Loucy (cell line): ENCODE measurements around the gene SGMS1.

ENCODE experiments used
- H2AFZ ChIP-seq: fragments of 200-600 bp; sonication (generic); 2 replicates; pipeline ENCODE4 v1.6.0; 2016; ENCODE audit warnings: antibody characterized with exemption, mild to moderate bottlenecking, low read length, moderate library complexity
- H3F3A ChIP-seq: fragments of 200-600 bp; 2 replicates; pipeline ENCODE4 v1.6.0; 2016; ENCODE audit warnings: antibody characterized with exemption, low read depth, mild to moderate bottlenecking
- H3K27me3 ChIP-seq: fragments of 200-600 bp; sonication (generic); 2 replicates; pipeline ENCODE4 v1.6.1; 2014; ENCODE audit warnings: low read length, mild to moderate bottlenecking; ENCODE audit not compliant: insufficient read depth, poor library complexity, severe bottlenecking
- H3K36me3 ChIP-seq: fragments of 200-600 bp; sonication (generic); 2 replicates; pipeline ENCODE4 v1.6.1; 2016; ENCODE audit warnings: low read length; ENCODE audit not compliant: insufficient read depth
- H3K4me1 ChIP-seq: fragments of 200-600 bp; sonication (generic); 2 replicates; pipeline ENCODE4 v1.5.1; 2014; ENCODE audit warnings: low read length, mild to moderate bottlenecking; ENCODE audit not compliant: insufficient read depth, poor library complexity, severe bottlenecking
- H3K4me2 ChIP-seq: fragments of 200-600 bp; sonication (generic); 2 replicates; pipeline ENCODE4 v1.6.0; 2014; ENCODE audit warnings: antibody characterized with exemption, low read length, low read depth, mild to moderate bottlenecking; ENCODE audit not compliant: poor library complexity, severe bottlenecking
- H3K4me3 ChIP-seq: fragments of 200-600 bp; sonication (generic); 2 replicates; pipeline ENCODE4 v1.5.1; 2014; ENCODE audit warnings: low read length, mild to moderate bottlenecking, mixed read lengths; ENCODE audit not compliant: poor library complexity, severe bottlenecking
- H3K79me2 ChIP-seq: fragments of 200-600 bp; sonication (generic); 2 replicates; pipeline ENCODE4 v1.6.1; 2014; ENCODE audit warnings: low read length; ENCODE audit not compliant: insufficient read depth
- H3K9ac ChIP-seq: fragments of 200-600 bp; sonication (generic); 2 replicates; pipeline ENCODE4 v1.6.0; 2014; ENCODE audit warnings: mild to moderate bottlenecking, low read depth, low read length, moderate library complexity; ENCODE audit not compliant: poor library complexity, severe bottlenecking
- H3K9me2 ChIP-seq: fragments of 200-600 bp; sonication (generic); replicated peaks from 2 replicates; pipeline ENCODE4 v1.6.1; 2016; ENCODE audit warnings: low read depth, low read length, mixed read lengths
- H3K9me3 ChIP-seq: fragments of 200-600 bp; sonication (generic); 2 replicates; pipeline ENCODE4 v1.6.1; 2014; ENCODE audit warnings: mild to moderate bottlenecking, antibody characterized with exemption, low read length, low read depth; ENCODE audit not compliant: insufficient read depth
- H4K20me1 ChIP-seq: fragments of 200-600 bp; sonication (generic); 2 replicates; pipeline ENCODE4 v1.6.0; 2014; ENCODE audit warnings: antibody characterized with exemption, low read length, mild to moderate bottlenecking; ENCODE audit not compliant: insufficient read depth, poor library complexity, severe bottlenecking
- CTCF ChIP-seq: fragments of 200-600 bp; sonication (generic); conservative IDR thresholded peaks from 2 replicates; pipeline ENCODE4 v1.5.1; 2014; ENCODE audit warnings: mild to moderate bottlenecking, antibody characterized with exemption, low read length
- EZH2phosphoT487 ChIP-seq: fragments of 200-600 bp; IDR thresholded peaks from 2 replicates; pipeline ENCODE4 v1.6.1; 2018; ENCODE audit warnings: antibody characterized with exemption, mild to moderate bottlenecking, moderate library complexity, borderline replicate concordance

The SGMS1 gene

DNA sequence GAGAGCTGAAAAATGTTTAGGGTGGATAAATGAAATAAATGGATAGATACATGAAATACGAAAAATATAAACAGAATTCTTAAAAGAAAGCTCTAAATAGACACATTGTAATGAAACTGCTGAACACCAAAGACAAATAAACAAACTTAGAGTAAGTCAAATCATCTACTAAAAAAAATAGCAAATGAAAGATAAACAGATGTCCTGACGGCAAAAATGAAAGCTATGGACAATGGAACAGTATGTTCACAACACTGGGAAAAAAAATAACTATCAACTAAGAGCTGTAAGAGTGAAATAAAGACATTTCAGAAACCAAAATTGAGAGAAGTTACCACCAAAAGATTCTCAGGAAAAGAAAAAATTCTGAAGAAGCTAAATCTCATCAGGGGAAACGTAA lies 106.1 kb downstream of the SGMS1 start:
- Histone ChIP-seq H3K4me1 (peaks cover 8% of the 10 kb centered on the region), H3K36me3 (no peaks in the 10 kb centered on the region), H3F3A (no peaks in the 10 kb centered on the region), H2AFZ (no peak overlapping the region), H3K9ac (no peak overlapping the region), H4K20me1 (no peaks in the 10 kb centered on the region), H3K9me3 (no peaks in the 10 kb centered on the region), H3K79me2 (no peaks in the 10 kb centered on the region), H3K4me2 (no peak overlapping the region), H3K27me3 (no peaks in the 10 kb centered on the region), H3K9me2 (no peaks in the 10 kb centered on the region), H3K4me3 (no peak overlapping the region)
- TF ChIP-seq CTCF (no peak), EZH2phosphoT487 (no peak)

DNA sequence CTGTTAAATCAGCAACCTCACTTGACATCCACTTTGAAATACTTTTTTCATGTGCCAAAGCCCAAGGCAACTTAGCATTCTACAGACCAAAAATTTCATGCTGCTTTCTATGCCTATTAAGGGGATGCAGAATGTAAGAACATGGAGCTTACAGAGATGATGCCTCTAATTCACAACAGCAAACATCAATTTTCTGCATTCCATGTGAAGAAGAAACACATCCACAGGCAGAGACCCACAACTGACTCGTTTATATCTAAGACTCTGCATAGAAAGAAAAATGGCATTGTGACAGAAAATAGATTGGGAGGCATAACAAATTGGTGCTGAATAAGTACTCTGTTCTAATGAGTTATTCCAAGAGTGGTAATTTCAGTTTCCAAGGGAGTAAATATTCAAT lies 107.6 kb downstream of the SGMS1 start:
- Histone ChIP-seq H3K79me2 (no peaks in the 10 kb centered on the region), H3K9ac (no peak overlapping the region), H3K27me3 (no peaks in the 10 kb centered on the region), H3K9me2 (no peaks in the 10 kb centered on the region), H3K9me3 (no peaks in the 10 kb centered on the region), H4K20me1 (no peaks in the 10 kb centered on the region), H3K4me3 (no peak overlapping the region), H3F3A (no peaks in the 10 kb centered on the region), H3K4me2 (no peak overlapping the region), H3K4me1 (peaks cover 8% of the 10 kb centered on the region), H2AFZ (no peak overlapping the region), H3K36me3 (no peaks in the 10 kb centered on the region)
- TF ChIP-seq CTCF, result no peak
- TF ChIP-seq EZH2phosphoT487, result no peak

DNA sequence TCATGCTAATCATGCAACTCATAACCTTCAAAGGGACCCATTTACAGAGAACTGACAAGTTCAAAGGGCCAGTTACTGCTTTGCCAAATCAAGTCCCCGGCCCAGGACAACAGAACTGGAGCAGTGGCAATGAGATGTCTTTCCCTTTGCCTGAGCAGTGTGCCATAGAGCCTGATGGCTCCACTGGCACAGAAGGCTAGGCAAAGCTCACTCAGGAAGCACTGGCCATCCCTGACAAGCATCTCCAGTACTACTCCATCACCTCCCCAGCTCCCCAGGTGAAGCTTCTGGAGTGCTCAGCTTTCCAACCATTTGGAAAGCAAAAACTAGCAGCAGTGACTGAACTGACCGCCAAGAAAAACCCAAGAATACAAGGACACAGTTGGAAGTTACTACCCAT lies 108.3 kb downstream of the SGMS1 start:
- Histone ChIP-seq H4K20me1 (no peaks in the 10 kb centered on the region), H3K4me3 (no peak overlapping the region), H3K4me2 (no peak overlapping the region), H3K9ac (no peak overlapping the region), H3K4me1 (peaks cover 8% of the 10 kb centered on the region), H3K79me2 (no peaks in the 10 kb centered on the region), H3F3A (no peaks in the 10 kb centered on the region), H3K9me3 (no peaks in the 10 kb centered on the region), H3K9me2 (no peaks in the 10 kb centered on the region), H3K36me3 (no peaks in the 10 kb centered on the region), H2AFZ (no peak overlapping the region), H3K27me3 (no peaks in the 10 kb centered on the region)
- TF ChIP-seq CTCF (no peak), EZH2phosphoT487 (no peak)
